Calu3 (cell line): Measurements from ENCODE around the gene EXOSC5. TPM values are rescaled to one million over a fixed set of nuclear protein-coding genes. Genes with fewer than 3 reads are reported as not detected.

Source experiments
- BruUV-seq: library from RNA; stranded (reverse); fragments of 400-500 nt; replicated peaks from 2 replicates; lab custom pipeline; 2021; lab: Mats Ljungman, UMichigan
- CTCF ChIA-PET: fragments of 300-600 bp; sonication (Branson Sonifier 250); formaldehyde crosslinking; loops from one replicate; lab custom pipeline; 2022; ENCODE audit warnings: antibody characterized with exemption; lab: Charles Lee
- DNase-seq: peaks from one replicate; pipeline ENCODE4 v3.0.0; 2022
- H3K27ac Mint-ChIP-seq: one replicate; pipeline ENCODE4 v1.8.0; 2022; ENCODE audit warnings: mixed read lengths; ENCODE audit not compliant: unreplicated experiment
- H3K27me3 Mint-ChIP-seq: one replicate; pipeline ENCODE4 v1.8.0; 2022; ENCODE audit warnings: mixed read lengths; ENCODE audit not compliant: unreplicated experiment
- H3K36me3 Mint-ChIP-seq: one replicate; pipeline ENCODE4 v1.8.0; 2022; ENCODE audit warnings: mild to moderate bottlenecking, moderate library complexity, mixed read lengths; ENCODE audit not compliant: insufficient read depth, unreplicated experiment
- H3K4me1 Mint-ChIP-seq: one replicate; pipeline ENCODE4 v1.8.0; 2022; ENCODE audit warnings: mild to moderate bottlenecking, low read depth, mixed read lengths; ENCODE audit not compliant: unreplicated experiment
- H3K4me3 Mint-ChIP-seq: one replicate; pipeline ENCODE4 v1.8.0; 2022; ENCODE audit warnings: mild to moderate bottlenecking, low read depth, moderate library complexity, mixed read lengths; ENCODE audit not compliant: unreplicated experiment
- H3K9me3 Mint-ChIP-seq: one replicate; pipeline ENCODE4 v1.8.0; 2022; ENCODE audit warnings: low read depth, mixed read lengths; ENCODE audit not compliant: unreplicated experiment
- intact Hi-C: fragments of 100-400 bp; cut with micrococcal nuclease; formaldehyde crosslinking; loops from one replicate; pipeline ENCODE4 v1.10.0; 2022; ENCODE audit not compliant: unreplicated experiment
- total RNA-seq: library from RNA; stranded (reverse); gene quantifications from 2 replicates; pipeline ENCODE4 v1.2.3, GENCODE V29; 2022
- TF ChIP-seq, protein P1 (sequence below): fragments of 200-600 bp; IDR thresholded peaks from one replicate; pipeline ENCODE4 v1.8.0; 2022; ENCODE audit warnings: antibody characterized with exemption; ENCODE audit not compliant: unreplicated experiment

Gene EXOSC5
- total RNA-seq, 1 experiment from 2014 or later = 44.7 TPM

DNA sequence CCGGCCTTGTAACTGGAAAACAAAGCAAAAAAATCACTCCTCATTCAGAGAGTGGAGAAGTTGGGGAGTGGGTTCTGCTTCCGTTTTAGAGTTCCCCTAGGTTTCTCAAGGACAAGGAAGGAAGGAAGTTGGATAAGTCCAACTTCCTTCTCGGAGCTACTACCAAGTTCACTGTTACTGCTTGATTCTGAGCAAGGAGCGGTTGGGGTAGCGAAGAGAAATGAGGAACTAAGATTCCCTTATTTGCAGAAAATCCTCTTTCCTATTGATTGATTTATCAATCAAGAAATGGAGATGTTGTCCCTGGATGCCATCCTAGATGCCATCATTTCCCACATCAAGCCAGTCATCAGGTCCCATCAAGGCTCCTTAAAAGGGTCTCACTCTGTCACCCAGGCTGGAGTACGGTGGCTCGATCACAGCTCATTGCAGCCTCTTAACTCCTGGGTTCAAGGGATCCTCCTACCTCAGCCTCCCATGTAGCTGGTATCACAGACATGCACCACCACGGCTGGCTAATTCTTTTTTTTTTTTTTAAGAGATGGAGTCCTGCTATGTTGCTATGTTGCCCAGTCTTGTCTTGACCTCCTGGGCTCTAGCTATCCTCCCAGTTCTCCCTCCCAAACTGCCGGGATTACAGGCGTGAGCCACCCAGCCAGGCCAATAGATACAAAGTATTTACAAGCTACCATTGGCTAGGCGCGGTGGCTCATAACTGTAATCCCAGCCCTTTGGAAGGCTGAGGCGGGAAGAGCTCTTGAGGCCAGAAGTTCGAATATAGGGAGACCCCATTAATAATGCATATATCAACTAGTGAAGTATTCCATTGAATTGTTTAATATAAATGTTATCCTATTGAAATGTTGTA, 32.4 kb downstream of the EXOSC5 start:
- Mint-ChIP-seq H3K9me3 (no peaks in the 10 kb centered on the region), H3K27me3 (no peaks in the 10 kb centered on the region), H3K36me3 (peaks cover 31% of the 10 kb centered on the region), H3K4me1 (peaks cover 34% of the 10 kb centered on the region), H3K27ac (peak overlapping the region; percentile 98), H3K4me3 (peak overlapping the region; percentile 95)
- no TSS peak for BruUV-seq
- TF ChIP-seq, protein P1, sequence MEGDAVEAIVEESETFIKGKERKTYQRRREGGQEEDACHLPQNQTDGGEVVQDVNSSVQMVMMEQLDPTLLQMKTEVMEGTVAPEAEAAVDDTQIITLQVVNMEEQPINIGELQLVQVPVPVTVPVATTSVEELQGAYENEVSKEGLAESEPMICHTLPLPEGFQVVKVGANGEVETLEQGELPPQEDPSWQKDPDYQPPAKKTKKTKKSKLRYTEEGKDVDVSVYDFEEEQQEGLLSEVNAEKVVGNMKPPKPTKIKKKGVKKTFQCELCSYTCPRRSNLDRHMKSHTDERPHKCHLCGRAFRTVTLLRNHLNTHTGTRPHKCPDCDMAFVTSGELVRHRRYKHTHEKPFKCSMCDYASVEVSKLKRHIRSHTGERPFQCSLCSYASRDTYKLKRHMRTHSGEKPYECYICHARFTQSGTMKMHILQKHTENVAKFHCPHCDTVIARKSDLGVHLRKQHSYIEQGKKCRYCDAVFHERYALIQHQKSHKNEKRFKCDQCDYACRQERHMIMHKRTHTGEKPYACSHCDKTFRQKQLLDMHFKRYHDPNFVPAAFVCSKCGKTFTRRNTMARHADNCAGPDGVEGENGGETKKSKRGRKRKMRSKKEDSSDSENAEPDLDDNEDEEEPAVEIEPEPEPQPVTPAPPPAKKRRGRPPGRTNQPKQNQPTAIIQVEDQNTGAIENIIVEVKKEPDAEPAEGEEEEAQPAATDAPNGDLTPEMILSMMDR = no peak
- DNase-seq = no peak
- intact Hi-C loops = no loop called here
- CTCF ChIA-PET = interaction anchor here (0.7 to 1.6 kb wide), 5 partner anchors 13 to 241 kb away, joined by 3 to 23 read pairs (median 4); partner anchors contain the start of genes DMAC2 and TGFB1

DNA sequence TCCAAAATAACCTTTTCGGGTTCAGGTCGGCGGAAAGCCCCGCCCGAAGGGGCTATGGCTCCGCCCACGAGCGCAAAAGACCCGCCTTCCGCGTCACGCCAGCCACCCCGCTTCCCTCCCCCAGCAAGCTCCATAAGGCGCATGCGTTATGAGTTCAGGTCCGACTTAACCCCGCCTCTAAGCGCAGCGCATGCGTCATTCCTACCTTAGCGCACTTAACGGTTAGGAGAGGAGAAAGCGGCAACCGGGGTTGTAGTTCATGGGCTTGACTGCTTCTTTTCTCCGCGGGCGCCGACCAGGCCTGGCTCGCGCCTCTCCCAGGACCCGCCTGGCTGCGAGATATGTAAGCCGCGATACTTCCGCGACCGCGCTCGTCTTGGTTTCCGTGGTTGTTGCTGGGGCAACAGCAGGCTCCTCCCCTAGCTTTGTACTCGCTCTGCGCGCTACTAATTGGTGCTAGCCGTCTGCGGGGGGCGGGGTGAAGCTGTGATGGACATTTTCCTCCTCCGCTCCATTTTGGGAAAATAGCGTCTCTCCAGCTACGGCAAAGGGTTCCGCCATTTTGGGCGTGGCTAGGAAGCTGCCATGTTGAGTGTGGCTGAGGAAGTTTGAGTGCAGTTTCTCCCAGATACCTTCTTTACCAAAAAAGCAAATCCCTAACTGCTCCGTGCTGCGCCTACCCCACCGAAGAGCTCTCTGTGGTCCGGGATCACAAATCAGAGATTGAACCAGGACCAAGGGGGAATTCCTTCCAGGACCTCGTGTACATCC, 33.2 kb downstream of the EXOSC5 start, which contains the start of gene B9D2:
TSS of gene B9D2 (minus strand) at position 397 of the 771 bp plus-strand sequence. CDS start 630 bp downstream, outside the sequence.
- Mint-ChIP-seq H3K4me1 (peaks cover 34% of the 10 kb centered on the region), H3K27ac (peak within 1 kb of the TSS; percentile 98), H3K27me3 (no peaks in the 10 kb centered on the region), H3K36me3 (peaks cover 31% of the 10 kb centered on the region), H3K4me3 (peak within 1 kb of the TSS; percentile 95), H3K9me3 (no peaks in the 10 kb centered on the region)
- intact Hi-C loops = no loop called here
- TF ChIP-seq, protein P1 = no peak
- BruUV-seq = TSS peak; percentile 84
- DNase-seq = peak; percentile 99
- CTCF ChIA-PET = interaction anchor here (0.5 to 1.6 kb wide), 7 partner anchors 12 to 708 kb away, joined by 3 to 23 read pairs (median 4); partner anchors contain the start of genes DMAC2, HNRNPUL1 and TGFB1

DNA sequence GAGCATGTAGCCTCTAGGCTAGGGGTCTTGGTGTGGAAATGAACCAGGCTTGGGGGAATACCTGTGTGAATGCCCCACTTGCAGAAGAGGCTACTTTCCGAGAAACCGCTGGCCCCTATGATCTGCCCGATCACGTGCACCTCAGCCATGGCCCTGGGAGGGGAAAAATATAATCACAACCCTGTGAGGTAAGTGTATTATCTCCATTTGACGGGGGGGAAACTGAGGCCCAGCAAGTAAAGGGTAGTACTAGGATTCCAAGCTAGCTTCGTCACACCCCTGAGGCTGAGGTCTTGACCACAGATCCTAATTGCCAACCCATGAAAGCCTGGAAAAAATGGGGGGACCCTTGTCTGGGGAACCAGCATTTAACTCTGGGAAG, 33.8 kb downstream of the EXOSC5 start:
- Mint-ChIP-seq H3K4me1 (peaks cover 34% of the 10 kb centered on the region), H3K27ac (peak overlapping the region; percentile 98), H3K36me3 (peaks cover 31% of the 10 kb centered on the region), H3K27me3 (no peaks in the 10 kb centered on the region), H3K4me3 (peak overlapping the region; percentile 95), H3K9me3 (no peaks in the 10 kb centered on the region)
- intact Hi-C loops = no loop called here
- TF ChIP-seq, protein P1 = no peak
- CTCF ChIA-PET = interaction anchor here (0.5 to 1.6 kb wide), 7 partner anchors 11 to 709 kb away, joined by 3 to 23 read pairs (median 4); partner anchors contain the start of genes DMAC2, HNRNPUL1 and TGFB1
- no peak for DNase-seq
- BruUV-seq = no TSS peak
